ENCODE data around the gene PDZRN4.
"Not testable (repeated sequence)": the region's sequence is repeated elsewhere in the genome, so short reads cannot be mapped to it uniquely, and the experiment has no call there.

The PDZRN4 gene

GRCh38 chr12:41287500-41288141 is 99.5 kb downstream of the PDZRN4 start:
- DNase-seq: no peak

- DNase-seq: peak; percentile 72
Measured at GRCh38 chr12:41288142-41288811, 100.2 kb downstream of the PDZRN4 start.

DNA sequence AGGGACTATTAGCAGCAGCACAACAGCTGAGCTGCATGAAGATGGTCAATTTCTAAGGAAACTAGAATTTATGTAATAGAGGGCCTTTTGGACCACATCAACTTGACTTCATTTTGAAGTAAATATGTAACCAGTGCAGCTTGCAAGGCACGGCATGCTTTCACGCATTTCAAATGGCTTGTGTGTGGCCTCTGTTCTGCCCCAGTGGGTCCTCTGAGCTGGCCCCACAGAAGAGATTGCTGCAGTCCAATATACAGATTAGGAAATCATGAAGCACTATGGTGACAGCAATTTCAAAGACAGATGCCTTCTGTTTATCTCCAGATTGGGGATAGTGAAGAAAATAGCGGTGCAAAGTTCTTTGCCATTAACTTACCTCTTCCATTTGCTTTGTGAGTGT is 101.4 kb downstream of the PDZRN4 start:
- no peak for DNase-seq

GRCh38 chr12:41293011-41293410 is 104.9 kb downstream of the PDZRN4 start:
- DNase-seq: no peak

DNA sequence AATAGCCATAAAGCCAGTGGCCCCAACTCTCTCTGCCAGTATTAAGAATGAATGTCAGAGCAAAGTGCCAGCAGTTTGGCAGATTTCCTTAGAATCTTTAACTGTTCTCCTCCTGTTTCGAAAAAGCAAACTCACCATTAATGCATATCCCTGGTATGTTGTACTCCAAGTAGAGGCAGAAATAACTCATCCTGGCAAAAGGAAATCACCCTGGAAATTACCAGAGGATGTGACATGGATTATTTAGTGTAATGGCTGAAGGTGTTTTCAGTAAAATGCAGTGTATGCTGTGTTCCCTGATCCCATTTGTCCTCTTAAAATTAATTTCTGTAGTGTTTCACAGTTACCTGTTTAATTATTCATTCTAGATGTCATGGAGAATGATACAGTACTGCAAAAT is 105.3 kb downstream of the PDZRN4 start:
- DNase-seq: no peak

GRCh38 chr12:41302979-41303403 is 114.9 kb downstream of the PDZRN4 start:
- no peak for DNase-seq

- DNase-seq: no peak
Measured at GRCh38 chr12:41304526-41304925, 116.4 kb downstream of the PDZRN4 start.

DNA sequence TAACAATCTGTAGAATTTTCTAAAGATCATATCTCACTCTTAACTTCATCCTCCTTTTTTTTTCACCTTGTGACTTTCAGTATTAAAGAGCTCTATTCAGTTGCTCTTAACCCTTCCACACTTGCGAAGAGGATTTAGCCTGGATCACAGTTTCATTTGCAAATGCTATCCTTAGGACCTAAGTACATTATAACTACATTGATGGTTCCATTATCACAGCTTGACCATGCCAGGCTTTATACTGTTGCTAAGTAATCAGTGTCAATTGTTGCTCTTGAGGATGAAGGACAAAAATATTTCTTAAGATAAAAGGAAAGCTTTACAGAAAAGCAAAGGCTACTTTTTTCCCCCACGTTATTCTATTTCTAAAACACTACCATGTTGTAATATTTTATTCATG is 122.2 kb downstream of the PDZRN4 start:
- DNase-seq: no peak

GRCh38 chr12:41311883-41312282 is 123.8 kb downstream of the PDZRN4 start:
- DNase-seq: no peak

GRCh38 chr12:41312451-41312850 is 124.3 kb downstream of the PDZRN4 start:
- not testable (repeated sequence) for DNase-seq

GRCh38 chr12:41325336-41325735 is 137.2 kb downstream of the PDZRN4 start:
- DNase-seq: no peak

DNA sequence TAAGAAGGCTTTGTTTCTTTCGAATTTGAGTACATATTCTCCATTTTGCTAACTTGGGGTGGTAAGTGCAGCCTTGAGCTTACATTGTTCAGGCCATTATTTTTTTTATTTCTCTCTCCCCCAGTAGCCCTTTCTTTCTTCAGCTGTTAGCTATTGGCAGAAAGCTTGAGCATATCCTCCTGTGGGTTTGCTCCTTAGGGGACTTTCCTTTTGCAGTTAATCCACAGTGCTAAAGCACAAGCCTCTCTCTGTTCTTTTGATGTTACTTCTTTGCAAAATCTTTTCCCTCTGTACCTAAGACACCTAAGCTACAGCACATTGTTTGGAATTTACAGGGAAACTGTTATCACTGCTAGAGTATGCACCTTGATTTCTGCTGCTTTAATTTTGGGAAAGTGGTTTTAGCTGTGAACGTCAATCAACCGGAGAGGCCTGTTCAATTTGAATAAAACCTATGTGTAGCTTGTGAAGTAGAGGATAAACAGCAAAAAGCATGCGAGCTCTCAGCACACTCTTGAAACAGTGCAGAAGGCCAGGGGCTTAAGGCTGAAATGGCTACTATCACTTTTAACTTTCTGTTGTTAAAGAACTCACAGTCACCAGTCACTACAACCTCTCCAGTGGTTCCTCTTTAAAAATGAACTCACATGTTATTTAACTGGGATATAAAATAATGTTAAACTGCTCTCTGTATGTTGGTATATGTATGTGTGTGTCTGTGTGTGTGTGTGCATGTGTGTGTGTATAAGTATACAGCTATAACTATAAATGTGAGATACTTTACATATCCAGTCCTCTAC is 139.2 kb downstream of the PDZRN4 start:
- DNase-seq: no peak

DNA sequence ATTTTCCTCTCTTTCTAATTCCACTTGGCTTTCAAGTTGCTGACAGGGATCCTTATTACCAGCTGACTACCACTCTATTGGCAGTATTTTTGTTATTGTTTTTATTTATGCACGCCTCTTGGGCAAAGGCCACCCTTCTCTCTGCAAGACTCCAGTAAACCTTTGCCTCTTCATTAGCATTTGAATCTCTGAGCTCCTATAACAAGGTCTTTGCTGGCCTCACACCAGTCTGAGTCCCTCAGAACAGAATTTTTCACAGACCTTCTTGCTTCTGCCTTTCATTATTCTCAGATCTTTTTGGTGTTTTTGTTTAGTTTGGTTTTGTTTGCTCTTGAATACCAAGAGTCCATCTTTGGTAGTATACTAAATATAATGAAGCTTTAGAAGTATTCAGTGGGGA is 145.9 kb downstream of the PDZRN4 start:
- DNase-seq: no peak

GRCh38 chr12:41334390-41334789 is 146.3 kb downstream of the PDZRN4 start:
- DNase-seq: no peak

GRCh38 chr12:41336041-41336549 is 148.0 kb downstream of the PDZRN4 start:
- DNase-seq: no peak

DNA sequence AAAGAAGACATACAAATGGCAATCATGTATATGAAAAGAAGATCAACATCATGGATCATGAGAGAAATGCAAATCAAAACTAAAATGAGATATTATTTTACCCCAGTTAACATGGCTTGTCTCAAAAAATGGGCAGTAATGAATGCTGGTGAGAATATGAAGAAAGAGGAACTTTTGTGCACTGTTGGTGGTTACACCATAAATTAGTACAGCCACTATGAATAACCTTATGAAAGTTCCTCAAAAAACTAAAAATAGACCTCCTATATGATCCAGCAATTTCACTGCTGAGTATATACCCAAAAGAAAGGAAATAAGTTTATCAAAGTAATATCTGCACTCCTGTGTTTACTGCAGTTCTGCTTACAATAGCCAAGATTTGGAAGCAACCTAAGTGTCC is 151.7 kb downstream of the PDZRN4 start:
- DNase-seq: no peak

- no peak for DNase-seq
Measured at GRCh38 chr12:41344776-41345470, 156.8 kb downstream of the PDZRN4 start.

DNA sequence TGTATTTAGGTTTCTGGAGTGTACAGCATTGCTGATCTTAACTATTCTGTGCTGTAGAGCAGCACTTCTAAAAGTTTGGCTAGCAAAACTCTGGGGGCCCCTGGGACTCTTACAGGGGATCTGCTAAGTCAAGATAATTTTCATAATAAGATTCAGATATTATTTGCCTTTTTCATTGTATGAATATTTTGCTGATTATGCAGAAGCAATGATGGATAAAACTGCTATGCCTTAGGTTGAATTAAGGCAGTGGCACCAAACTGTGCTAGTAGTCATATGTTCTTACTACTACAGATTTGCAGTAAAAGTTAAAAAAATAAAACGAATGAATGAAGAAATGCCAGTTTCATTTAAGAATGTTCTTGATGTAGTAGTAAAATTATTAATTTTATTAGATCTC is 160.1 kb downstream of the PDZRN4 start:
- DNase-seq: no peak

- no peak for DNase-seq
Measured at GRCh38 chr12:41356181-41356580, 168.1 kb downstream of the PDZRN4 start.

DNA sequence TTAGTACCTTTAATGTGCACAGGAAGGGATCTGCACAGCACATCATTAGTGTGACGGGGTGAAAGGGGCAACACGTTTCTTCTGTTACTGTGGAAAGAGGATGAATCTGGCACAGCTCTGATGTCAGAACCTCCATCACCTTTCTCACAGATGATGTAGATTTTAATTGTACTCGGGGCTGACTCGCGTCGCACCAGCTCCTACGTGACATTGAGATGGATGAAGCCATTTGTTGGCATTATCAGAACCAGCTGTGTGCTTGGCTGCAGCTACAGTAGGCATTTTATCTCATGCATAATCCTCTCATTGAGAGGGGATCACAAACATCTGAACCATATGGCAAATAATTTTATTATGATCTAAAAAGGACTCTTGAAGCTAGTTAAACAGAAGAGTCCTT is 173.6 kb downstream of the PDZRN4 start:
- DNase-seq: peak; percentile 39

- DNase-seq: no peak
Measured at GRCh38 chr12:41362510-41362909, 174.4 kb downstream of the PDZRN4 start.

- no peak for DNase-seq
Measured at GRCh38 chr12:41362931-41363330, 174.8 kb downstream of the PDZRN4 start.

GRCh38 chr12:41364211-41364610 is 176.1 kb downstream of the PDZRN4 start:
- no peak for DNase-seq
